ENCODE results near the gene MYO10.

The MYO10 gene

GRCh38 chr5:16920109-16920816 lies 15.8 kb downstream of the MYO10 start:
- H3K4me2 ChIP-seq (ENCODE audit: low read length) = no peak overlapping the region
- TF ChIP-seq CTCF (IDR thresholded peaks at IDR 0.05) = no peak
- H3K4me3 ChIP-seq (ENCODE audit: low read depth, low read length) = no peak overlapping the region
- H3K9me3 ChIP-seq (ENCODE audit: control insufficient read depth, low read length) = no peaks in the 10 kb centered on the region
- no peaks in the 10 kb centered on the region for H3K79me2 ChIP-seq
- no peak overlapping the region for H3K9ac ChIP-seq
- H3K36me3 ChIP-seq (ENCODE audit: control insufficient read depth, insufficient read depth, low read length) = no peaks in the 10 kb centered on the region
- no peak overlapping the region for H3K27ac ChIP-seq
- H2AFZ ChIP-seq = no peak overlapping the region
- no peaks in the 10 kb centered on the region for H3K4me1 ChIP-seq
- H3K27me3 ChIP-seq (ENCODE audit: control insufficient read depth, insufficient read depth, low read length) = no peaks in the 10 kb centered on the region

- Histone ChIP-seq H3K27me3 (ENCODE audit: control insufficient read depth, insufficient read depth, low read length) (no peaks in the 10 kb centered on the region), H3K27ac (no peak overlapping the region), H3K36me3 (ENCODE audit: control insufficient read depth, insufficient read depth, low read length) (no peaks in the 10 kb centered on the region), H3K9ac (no peak overlapping the region), H3K4me1 (no peaks in the 10 kb centered on the region), H3K4me2 (ENCODE audit: low read length) (no peak overlapping the region), H3K9me3 (ENCODE audit: control insufficient read depth, low read length) (no peaks in the 10 kb centered on the region), H3K79me2 (no peaks in the 10 kb centered on the region), H2AFZ (no peak overlapping the region), H3K4me3 (ENCODE audit: low read depth, low read length) (no peak overlapping the region)
- TF ChIP-seq CTCF (IDR thresholded peaks at IDR 0.05) = no peak
Measured at GRCh38 chr5:16918891-16919671, 17.0 kb downstream of the MYO10 start.

DNA sequence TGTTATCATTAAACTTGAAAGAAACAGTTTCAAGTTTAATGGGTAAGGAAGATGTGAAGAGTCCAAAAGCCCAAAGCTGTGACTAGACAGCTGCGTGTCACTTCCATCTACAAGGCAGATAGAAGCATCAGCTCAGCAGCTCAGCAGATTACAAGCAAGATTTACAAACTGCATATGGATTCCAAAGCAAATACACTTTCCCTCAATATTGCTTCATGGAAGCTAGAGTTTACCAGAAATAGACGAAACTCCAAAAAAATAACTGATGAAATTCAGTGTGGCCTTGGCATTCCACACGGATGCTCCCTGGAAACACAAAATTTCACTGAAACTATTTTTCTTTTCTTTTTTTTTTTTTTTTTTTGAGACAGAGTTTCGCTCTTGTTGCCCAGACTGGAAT lies 17.9 kb downstream of the MYO10 start:
- Histone ChIP-seq H3K9ac (no peak overlapping the region), H3K4me3 (ENCODE audit: low read depth, low read length) (no peak overlapping the region), H3K79me2 (no peaks in the 10 kb centered on the region), H3K27ac (no peak overlapping the region), H3K27me3 (ENCODE audit: control insufficient read depth, insufficient read depth, low read length) (no peaks in the 10 kb centered on the region), H3K4me1 (no peaks in the 10 kb centered on the region), H2AFZ (no peak overlapping the region), H3K36me3 (ENCODE audit: control insufficient read depth, insufficient read depth, low read length) (no peaks in the 10 kb centered on the region), H3K4me2 (ENCODE audit: low read length) (no peak overlapping the region), H3K9me3 (ENCODE audit: control insufficient read depth, low read length) (no peaks in the 10 kb centered on the region)
- TF ChIP-seq CTCF (IDR thresholded peaks at IDR 0.05) = no peak

DNA sequence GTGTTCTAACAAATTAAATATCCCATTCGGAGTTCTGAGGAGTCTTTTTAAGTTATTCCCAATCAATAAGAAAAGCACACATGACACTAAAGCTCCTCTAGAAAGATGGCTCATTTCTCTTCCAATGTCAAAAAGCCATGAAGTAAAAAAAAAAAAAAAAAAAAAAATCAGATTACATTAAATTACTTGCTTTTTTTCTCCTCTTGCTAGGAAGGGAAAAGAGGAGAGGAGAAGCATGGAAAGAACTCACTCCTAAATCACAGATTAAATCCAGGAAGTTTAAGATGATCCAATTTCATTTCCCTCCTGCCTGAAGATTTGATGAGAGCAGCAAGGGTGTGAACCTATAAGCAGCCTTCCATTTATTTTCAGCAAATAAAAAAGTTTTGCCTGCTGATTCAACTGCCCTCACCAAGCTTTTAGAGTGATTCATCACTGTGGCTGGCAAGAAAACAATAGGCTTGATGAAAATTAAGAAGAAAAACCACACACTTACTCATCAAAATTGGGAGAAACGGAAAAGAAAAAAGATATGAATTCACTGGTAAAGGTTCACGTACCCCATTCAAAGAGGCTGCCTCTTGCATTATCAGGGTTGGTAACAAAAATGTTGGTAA lies 19.7 kb downstream of the MYO10 start:
- no peaks in the 10 kb centered on the region for H3K4me1 ChIP-seq
- H3K9me3 ChIP-seq (ENCODE audit: control insufficient read depth, low read length) = no peaks in the 10 kb centered on the region
- H3K4me3 ChIP-seq (ENCODE audit: low read depth, low read length) = no peak overlapping the region
- TF ChIP-seq CTCF (IDR thresholded peaks at IDR 0.05) = no peak
- H3K27me3 ChIP-seq (ENCODE audit: control insufficient read depth, insufficient read depth, low read length) = no peaks in the 10 kb centered on the region
- H3K9ac ChIP-seq = no peak overlapping the region
- no peaks in the 10 kb centered on the region for H3K36me3 ChIP-seq (ENCODE audit: control insufficient read depth, insufficient read depth, low read length)
- no peak overlapping the region for H3K4me2 ChIP-seq (ENCODE audit: low read length)
- no peak overlapping the region for H2AFZ ChIP-seq
- no peaks in the 10 kb centered on the region for H3K79me2 ChIP-seq
- H3K27ac ChIP-seq = no peak overlapping the region
